ENCODE data around the gene ZNF511.

DNA sequence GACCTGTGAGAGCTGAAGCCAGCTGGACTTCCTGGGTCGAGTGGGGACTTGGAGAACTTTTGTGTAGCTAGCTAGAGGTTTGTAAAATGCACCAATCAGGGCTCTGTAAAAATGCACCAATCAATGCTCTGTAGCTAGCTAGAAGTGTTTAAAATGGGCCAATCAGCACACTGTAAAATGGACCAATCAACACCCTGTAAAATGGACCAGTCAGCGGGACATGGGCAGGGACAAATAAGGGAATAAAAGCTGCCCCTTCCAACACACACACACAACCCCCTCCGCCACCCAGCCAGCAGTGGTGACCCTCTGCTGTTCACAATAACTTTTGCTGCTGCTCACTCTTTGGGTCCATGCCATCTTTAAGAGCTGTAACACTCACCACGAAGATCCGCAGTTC is 7.1 kb downstream of the ZNF511 start:
- TF ChIP-seq, protein P1, sequence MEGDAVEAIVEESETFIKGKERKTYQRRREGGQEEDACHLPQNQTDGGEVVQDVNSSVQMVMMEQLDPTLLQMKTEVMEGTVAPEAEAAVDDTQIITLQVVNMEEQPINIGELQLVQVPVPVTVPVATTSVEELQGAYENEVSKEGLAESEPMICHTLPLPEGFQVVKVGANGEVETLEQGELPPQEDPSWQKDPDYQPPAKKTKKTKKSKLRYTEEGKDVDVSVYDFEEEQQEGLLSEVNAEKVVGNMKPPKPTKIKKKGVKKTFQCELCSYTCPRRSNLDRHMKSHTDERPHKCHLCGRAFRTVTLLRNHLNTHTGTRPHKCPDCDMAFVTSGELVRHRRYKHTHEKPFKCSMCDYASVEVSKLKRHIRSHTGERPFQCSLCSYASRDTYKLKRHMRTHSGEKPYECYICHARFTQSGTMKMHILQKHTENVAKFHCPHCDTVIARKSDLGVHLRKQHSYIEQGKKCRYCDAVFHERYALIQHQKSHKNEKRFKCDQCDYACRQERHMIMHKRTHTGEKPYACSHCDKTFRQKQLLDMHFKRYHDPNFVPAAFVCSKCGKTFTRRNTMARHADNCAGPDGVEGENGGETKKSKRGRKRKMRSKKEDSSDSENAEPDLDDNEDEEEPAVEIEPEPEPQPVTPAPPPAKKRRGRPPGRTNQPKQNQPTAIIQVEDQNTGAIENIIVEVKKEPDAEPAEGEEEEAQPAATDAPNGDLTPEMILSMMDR (IDR thresholded peaks at IDR 0.05 in 2 of 3, conservative IDR thresholded peaks at IDR 0.05 in 1 of 3; ENCODE audit: borderline replicate concordance in 1 of 3, insufficient read depth in 1 of 3, low read depth in 2 of 3, low read length in 2 of 3), result no peak
- TF ChIP-seq EZH2 (IDR thresholded peaks at IDR 0.05) (no peak), YY1 (IDR thresholded peaks at IDR 0.05; ENCODE audit: extremely low read depth, insufficient replicate concordance, low read depth, low read length) (no peak)

Measured in HCT116 (cell line).